ENCODE measurements around the gene LIFR.

GRCh38 chr5:38585816-38586215 is 29.4 kb upstream of the LIFR start:
- TF ChIP-seq, protein P1, sequence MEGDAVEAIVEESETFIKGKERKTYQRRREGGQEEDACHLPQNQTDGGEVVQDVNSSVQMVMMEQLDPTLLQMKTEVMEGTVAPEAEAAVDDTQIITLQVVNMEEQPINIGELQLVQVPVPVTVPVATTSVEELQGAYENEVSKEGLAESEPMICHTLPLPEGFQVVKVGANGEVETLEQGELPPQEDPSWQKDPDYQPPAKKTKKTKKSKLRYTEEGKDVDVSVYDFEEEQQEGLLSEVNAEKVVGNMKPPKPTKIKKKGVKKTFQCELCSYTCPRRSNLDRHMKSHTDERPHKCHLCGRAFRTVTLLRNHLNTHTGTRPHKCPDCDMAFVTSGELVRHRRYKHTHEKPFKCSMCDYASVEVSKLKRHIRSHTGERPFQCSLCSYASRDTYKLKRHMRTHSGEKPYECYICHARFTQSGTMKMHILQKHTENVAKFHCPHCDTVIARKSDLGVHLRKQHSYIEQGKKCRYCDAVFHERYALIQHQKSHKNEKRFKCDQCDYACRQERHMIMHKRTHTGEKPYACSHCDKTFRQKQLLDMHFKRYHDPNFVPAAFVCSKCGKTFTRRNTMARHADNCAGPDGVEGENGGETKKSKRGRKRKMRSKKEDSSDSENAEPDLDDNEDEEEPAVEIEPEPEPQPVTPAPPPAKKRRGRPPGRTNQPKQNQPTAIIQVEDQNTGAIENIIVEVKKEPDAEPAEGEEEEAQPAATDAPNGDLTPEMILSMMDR (IDR thresholded peaks at IDR 0.05; ENCODE audit: extremely low read depth in 1 of 2, insufficient read depth in 1 of 2, low read depth in 1 of 2, low read length in 2 of 2), result no peak
- no peak for TF ChIP-seq FOS (IDR thresholded peaks at IDR 0.05; ENCODE audit: borderline replicate concordance, insufficient read depth, low read length)
- no peak for TF ChIP-seq JUN (IDR thresholded peaks at IDR 0.05; ENCODE audit: borderline replicate concordance, insufficient read depth, insufficient read length, low read depth)
- TF ChIP-seq POLR2A (IDR thresholded peaks at IDR 0.05; ENCODE audit: low read depth, low read length), result no peak
